T-cell (primary cell): ENCODE results near the gene MYLK2. TPM values are rescaled to one million over a fixed set of nuclear protein-coding genes. Genes with fewer than 3 reads are reported as not detected.

Experiments used
- ATAC-seq, 4 experiments: fragments of 200-7000 bp in 3 of 4; fragments of 150-1000 bp in 1 of 4; cut with Tn5 transposase; replicated peaks in 1 of 4; 1 replicate in 3 of 4; 2 replicates in 1 of 4; pipeline ENCODE4 v1.10.0; 2021; ENCODE audit warnings: moderate library complexity in 3 of 4, mild to moderate bottlenecking in 2 of 4, moderate number of reproducible peaks in 1 of 4
- CTCF ChIA-PET, 2 donors: fragments of 300-600 bp; sonication (Branson Sonifier 250); formaldehyde crosslinking; loops; one replicate each; lab custom pipeline; 2022; ENCODE audit warnings: antibody characterized with exemption in 2 of 2; lab: Charles Lee
- POLR2A ChIA-PET, 2 donors: fragments of 300-600 bp; sonication (Branson Sonifier 250); formaldehyde crosslinking; loops; one replicate each; lab custom pipeline; 2022; ENCODE audit warnings: antibody characterized with exemption in 2 of 2; lab: Charles Lee
- DNase-seq, 35 experiments: peaks; one replicate each; pipeline versions ENCODE4 v3.0.0 to v3.0.0-alpha.2; 2013 to 2023
- H3K27ac ChIP-seq: one replicate; pipeline ENCODE4 v1.5.1; 2013; ENCODE audit warnings: low read length
- H3K27me3 ChIP-seq, 2 experiments: replicated peaks in 1 of 2; 1 replicate in 1 of 2; 2 replicates in 1 of 2; pipeline versions ENCODE4 v1.6.1 to v1.7.0; 2013; ENCODE audit warnings: low read length in 1 of 2, mixed read lengths in 1 of 2; ENCODE audit not compliant: control insufficient read depth in 2 of 2, insufficient read depth in 2 of 2; ENCODE audit errors: extremely low read depth in 1 of 2
- H3K36me3 ChIP-seq, 2 donors: 1 replicate in 1 of 2; 2 replicates in 1 of 2; pipeline versions ENCODE4 v1.6.1 to v1.7.0; 2013; ENCODE audit warnings: low read length in 1 of 2; ENCODE audit not compliant: control insufficient read depth in 2 of 2, insufficient read depth in 1 of 2; ENCODE audit errors: extremely low read depth in 1 of 2
- H3K4me1 ChIP-seq, 2 experiments: 1 replicate in 1 of 2; 2 replicates in 1 of 2; pipeline versions ENCODE4 v1.6.1 to v1.7.0; 2013; ENCODE audit warnings: low read length in 2 of 2, mixed read lengths in 1 of 2; ENCODE audit not compliant: insufficient read depth in 2 of 2, control insufficient read depth in 1 of 2; ENCODE audit errors: extremely low read depth in 1 of 2
- H3K4me3 ChIP-seq, 2 donors: 1 replicate in 1 of 2; 2 replicates in 1 of 2; pipeline versions ENCODE4 v1.5.1 to v1.7.0; 2013; ENCODE audit warnings: mild to moderate bottlenecking in 2 of 2, low read length in 1 of 2, moderate library complexity in 1 of 2; ENCODE audit not compliant: control insufficient read depth in 1 of 2; ENCODE audit errors: extremely low read depth in 1 of 2
- H3K9me3 ChIP-seq: 2 replicates; pipeline ENCODE4 v1.7.0; 2013
- H3K27ac Mint-ChIP-seq, 2 donors: one replicate each; pipeline ENCODE4 v1.8.0; 2020 to 2021; ENCODE audit warnings: mild to moderate bottlenecking in 2 of 2, mixed read lengths in 2 of 2
- H3K27me3 Mint-ChIP-seq, 2 donors: one replicate each; pipeline ENCODE4 v1.8.0; 2021 to 2022; ENCODE audit warnings: mixed read lengths in 2 of 2
- H3K36me3 Mint-ChIP-seq: one replicate; pipeline ENCODE4 v1.8.0; 2021; ENCODE audit warnings: mixed read lengths
- H3K4me1 Mint-ChIP-seq, 3 donors: one replicate each; pipeline ENCODE4 v1.8.0; 2020 to 2022; ENCODE audit warnings: mixed read lengths in 3 of 3, mild to moderate bottlenecking in 1 of 3
- H3K4me3 Mint-ChIP-seq, 3 donors: one replicate each; pipeline ENCODE4 v1.8.0; 2020 to 2022; ENCODE audit warnings: mild to moderate bottlenecking in 3 of 3, mixed read lengths in 3 of 3, moderate library complexity in 3 of 3
- H3K9me3 Mint-ChIP-seq, 3 donors: one replicate each; pipeline ENCODE4 v1.8.0; 2020 to 2022; ENCODE audit warnings: mixed read lengths in 3 of 3
- WGBS: methylation state at CpG from one replicate; pipeline ENCODE4 v1.1.5; 2013; ENCODE audit warnings: missing lambda C conversion rate; ENCODE audit not compliant: insufficient coverage; 5-methylcytosine and 5-hydroxymethylcytosine counted together
- total RNA-seq, 35 experiments: library from RNA in 6 of 35; stranded (reverse) in 6 of 35; fragments of 120-200 nt in 1 of 35; gene quantifications; one replicate each; pipeline versions ENCODE4 v1.2.1 to v1.2.4 and lab custom pipeline; 2013 to 2026

MYLK2 gene
- total RNA-seq, 5 donors from 2014 or later (not counting 1 experiment from before 2014, with no cell fraction given), result not detected

DNA sequence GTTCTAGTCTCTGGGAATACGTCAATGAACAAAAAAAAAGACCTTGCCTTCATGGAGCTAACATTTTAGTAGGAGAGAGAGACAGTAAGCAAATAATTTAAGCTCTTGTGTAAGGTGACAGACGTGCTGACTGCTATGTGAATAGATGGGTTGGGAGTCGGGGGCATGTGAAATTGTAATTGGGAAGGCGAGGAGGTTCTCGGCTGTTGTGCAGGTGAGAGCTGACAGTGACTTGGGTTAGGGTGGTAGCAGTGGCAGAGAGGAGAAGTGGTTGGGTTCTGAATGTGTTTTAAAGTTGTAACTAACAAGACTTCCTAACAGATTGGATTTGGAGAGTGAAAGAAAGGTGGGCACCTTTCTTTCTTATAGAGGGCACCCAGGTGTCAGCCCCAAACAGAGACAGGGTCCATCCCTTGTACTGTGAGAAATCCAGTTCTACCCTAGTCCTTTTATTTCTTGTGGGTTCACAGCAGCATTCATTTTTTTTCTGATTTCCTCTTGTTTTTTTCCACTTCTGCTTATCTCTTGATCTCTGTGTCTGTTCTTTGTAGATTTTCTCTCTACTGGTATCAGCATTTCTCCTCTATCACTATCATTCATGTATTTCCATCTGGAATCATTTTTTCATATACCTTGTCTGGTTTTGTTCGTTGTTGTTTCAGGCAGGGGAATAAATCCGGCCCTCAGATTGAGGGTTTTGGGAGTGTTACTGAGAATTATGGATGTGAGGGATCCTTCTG, 15.4 kb upstream of the MYLK2 start:
- ATAC-seq (no peak), DNase-seq (peak in 1 of 35 experiments; percentile 4)
- no peaks in the 10 kb centered on the region for H3K36me3 Mint-ChIP-seq
- Histone ChIP-seq H3K9me3 (no peaks in the 10 kb centered on the region), H3K4me3 (no peak overlapping the region), H3K27ac (no peak overlapping the region), H3K27me3 (no peaks in the 10 kb centered on the region), H3K4me1 (peaks cover 4 to 11% of the 10 kb centered on the region in 2 experiments), H3K36me3 (no peaks in the 10 kb centered on the region)
- H3K4me1 Mint-ChIP-seq, result peaks cover 13 to 17% (median 17%) of the 10 kb centered on the region in 3 donors
- ChIA-PET POLR2A (no interaction called here), CTCF (no interaction called here)
- no peaks in the 10 kb centered on the region for H3K9me3 Mint-ChIP-seq
- H3K27ac Mint-ChIP-seq, result no peak overlapping the region
- H3K27me3 Mint-ChIP-seq, result no peaks in the 10 kb centered on the region
- peak overlapping the region in 1 of 3 donors; percentile 1 for H3K4me3 Mint-ChIP-seq
- WGBS, result 92% methylated on average over 3 of the region's 7 CpGs

DNA sequence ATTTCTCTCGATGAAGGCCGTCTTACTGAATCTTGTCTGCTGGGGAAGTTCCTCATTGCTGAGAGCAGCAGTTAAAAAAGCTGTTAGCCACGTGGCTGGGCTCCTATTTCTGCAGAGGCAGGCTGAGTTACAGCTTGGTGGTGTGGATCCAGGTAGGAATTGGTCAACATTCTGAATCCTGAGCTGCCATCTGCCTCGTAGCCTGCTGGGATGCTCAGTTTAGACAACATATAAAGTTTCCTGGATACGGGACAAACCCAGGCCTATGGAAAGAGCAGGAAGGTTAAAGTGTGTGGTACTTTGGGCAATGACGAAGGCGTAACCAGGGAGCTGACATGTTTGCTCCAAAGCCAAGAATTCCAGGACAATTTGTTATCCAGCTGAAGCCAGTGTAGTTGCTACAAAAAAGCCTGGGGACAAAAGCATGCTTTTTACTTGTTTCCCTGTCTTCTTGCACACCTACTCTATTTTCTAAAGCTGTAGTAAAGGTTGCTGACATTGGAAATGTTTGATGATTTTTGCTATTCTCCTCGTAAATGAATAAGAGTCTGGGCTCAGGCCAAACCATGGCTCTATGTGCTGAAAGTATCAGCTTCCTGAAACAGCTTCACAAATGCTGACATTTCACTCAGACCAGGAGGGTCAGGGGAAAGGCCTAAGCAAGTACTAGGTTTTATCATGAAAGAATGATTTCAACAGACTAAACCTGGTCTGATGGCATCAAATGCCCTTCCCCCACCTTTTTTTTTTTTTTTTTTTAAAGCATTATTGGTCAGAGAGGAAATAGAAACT, 12.4 kb upstream of the MYLK2 start:
- H3K9me3 ChIP-seq, result no peaks in the 10 kb centered on the region
- ChIA-PET CTCF (interaction anchor here in 1 of 2 donors (0.7 kb wide), 1 partner anchor 293 kb away, joined by 3 read pairs; the partner anchor contains the start of gene HM13), POLR2A (no interaction called here)
- H3K4me3 ChIP-seq, result no peak overlapping the region
- Mint-ChIP-seq H3K27ac (no peak overlapping the region), H3K4me1 (peaks cover 13 to 17% (median 17%) of the 10 kb centered on the region in 3 donors), H3K27me3 (no peaks in the 10 kb centered on the region), H3K4me3 (no peak overlapping the region), H3K9me3 (no peaks in the 10 kb centered on the region), H3K36me3 (no peaks in the 10 kb centered on the region)
- H3K27ac ChIP-seq, result no peak overlapping the region
- H3K4me1 ChIP-seq, result peaks cover 4 to 11% of the 10 kb centered on the region in 2 experiments
- no peaks in the 10 kb centered on the region for H3K36me3 ChIP-seq
- no peaks in the 10 kb centered on the region for H3K27me3 ChIP-seq
- ATAC-seq (no peak), DNase-seq (no peak)
- 76% methylated on average over 5 of the region's 8 CpGs for WGBS

DNA sequence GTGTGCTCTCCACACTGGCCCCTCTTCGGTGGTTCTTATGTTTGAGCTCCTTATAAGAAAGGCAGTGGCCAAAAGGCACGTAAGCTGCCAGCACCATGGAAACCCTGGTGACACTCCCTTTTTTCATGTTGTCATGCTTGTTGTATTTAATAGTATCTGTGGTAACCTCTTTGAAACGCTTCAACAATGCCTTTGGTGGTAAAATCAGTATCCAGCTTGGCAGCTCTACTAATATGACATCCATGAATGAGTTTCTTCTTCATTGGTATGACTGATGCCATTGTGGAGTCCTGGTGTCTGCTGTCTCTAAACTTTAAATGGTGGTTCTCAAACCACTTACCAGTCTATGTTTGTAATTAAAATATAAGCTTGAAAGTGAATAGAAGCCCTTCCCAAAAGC, 10.7 kb upstream of the MYLK2 start:
- Mint-ChIP-seq H3K4me1 (peaks cover 10 to 14% (median 13%) of the 10 kb centered on the region in 3 donors), H3K36me3 (no peaks in the 10 kb centered on the region), H3K27ac (no peak overlapping the region), H3K27me3 (no peaks in the 10 kb centered on the region), H3K9me3 (no peaks in the 10 kb centered on the region), H3K4me3 (no peak overlapping the region)
- Histone ChIP-seq H3K4me3 (no peak overlapping the region), H3K36me3 (no peaks in the 10 kb centered on the region), H3K27ac (no peak overlapping the region), H3K4me1 (peaks cover 3 to 7% of the 10 kb centered on the region in 2 experiments), H3K27me3 (no peaks in the 10 kb centered on the region), H3K9me3 (no peaks in the 10 kb centered on the region)
- no CpG with 5 or more reads among the region's 3 CpGs for WGBS
- POLR2A ChIA-PET, result no interaction called here
- CTCF ChIA-PET, result interaction anchor here in 1 of 2 donors (1.7 kb wide), 1 partner anchor 15 kb away, joined by 4 read pairs; no protein-coding TSS in a partner anchor
- DNase-seq (no peak), ATAC-seq (no peak)

DNA sequence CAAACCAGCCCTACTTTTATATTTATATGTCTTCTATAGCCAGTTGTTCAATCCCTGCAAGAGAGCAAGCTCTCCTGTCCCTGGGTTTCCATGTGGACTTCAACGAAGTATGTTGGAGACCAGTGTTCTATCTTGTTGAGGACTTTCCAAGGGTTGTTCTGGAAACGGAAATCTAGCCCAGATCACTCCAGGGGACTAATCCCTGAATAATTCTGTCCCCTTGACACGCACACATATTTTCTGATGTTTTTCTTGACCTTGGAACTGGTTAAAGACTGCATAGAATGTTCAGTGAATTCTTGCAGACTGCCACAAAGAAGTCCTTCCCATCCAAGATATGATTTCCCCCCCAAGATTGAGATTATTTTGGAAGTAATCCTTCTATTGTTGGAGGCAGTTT, 9.5 kb upstream of the MYLK2 start:
- DNase-seq, result no peak
- no peak overlapping the region for H3K4me3 ChIP-seq
- no peaks in the 10 kb centered on the region for H3K27me3 ChIP-seq
- no peak overlapping the region for H3K27ac Mint-ChIP-seq
- no peaks in the 10 kb centered on the region for H3K9me3 Mint-ChIP-seq
- ChIA-PET POLR2A (no interaction called here), CTCF (interaction anchor here (0.7 to 1.7 kb wide), 2 partner anchors 8 to 14 kb away, joined by 3 to 4 read pairs; no protein-coding TSS in a partner anchor)
- no peaks in the 10 kb centered on the region for H3K9me3 ChIP-seq
- H3K36me3 Mint-ChIP-seq, result no peaks in the 10 kb centered on the region
- ATAC-seq, result no peak
- no peak overlapping the region for H3K27ac ChIP-seq
- no peaks in the 10 kb centered on the region for H3K27me3 Mint-ChIP-seq
- 100% methylated on average over 2 of the region's 3 CpGs for WGBS
- no peaks in the 10 kb centered on the region for H3K4me1 ChIP-seq
- H3K4me1 Mint-ChIP-seq, result peaks cover 0 to 3% (median under 1%) of the 10 kb centered on the region in 3 donors
- H3K36me3 ChIP-seq, result no peaks in the 10 kb centered on the region
- no peak overlapping the region for H3K4me3 Mint-ChIP-seq

DNA sequence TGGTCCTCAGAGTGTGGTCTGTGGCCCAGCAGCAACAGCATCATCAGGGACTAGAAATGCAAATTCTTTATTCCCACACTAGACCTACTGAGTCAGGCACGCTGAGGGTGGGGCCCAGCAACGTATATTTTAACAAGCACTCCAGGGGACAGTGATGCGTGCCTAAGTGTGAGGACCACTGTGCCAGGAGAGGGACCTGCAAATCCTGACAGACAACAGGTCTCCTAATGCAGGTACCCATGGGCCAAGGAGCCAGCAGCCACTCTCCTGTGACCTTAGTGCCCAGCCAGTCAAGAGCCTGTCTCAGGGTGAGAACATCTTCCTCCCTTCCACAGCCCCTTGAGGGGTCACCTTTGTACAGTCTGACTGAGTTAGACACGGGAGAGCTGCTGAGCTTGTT, 8.0 kb upstream of the MYLK2 start:
- no peak for DNase-seq
- H3K9me3 ChIP-seq, result no peaks in the 10 kb centered on the region
- Mint-ChIP-seq H3K36me3 (no peaks in the 10 kb centered on the region), H3K4me3 (no peak overlapping the region), H3K27ac (no peak overlapping the region), H3K4me1 (peaks cover 0 to 3% (median 0%) of the 10 kb centered on the region in 3 donors), H3K9me3 (no peaks in the 10 kb centered on the region), H3K27me3 (no peaks in the 10 kb centered on the region)
- CTCF ChIA-PET, result no interaction called here
- H3K4me1 ChIP-seq, result no peaks in the 10 kb centered on the region
- H3K27me3 ChIP-seq, result no peaks in the 10 kb centered on the region
- ATAC-seq, result no peak
- WGBS, result 92% methylated on average over 3 of the region's 4 CpGs
- H3K36me3 ChIP-seq, result no peaks in the 10 kb centered on the region
- H3K4me3 ChIP-seq, result no peak overlapping the region
- H3K27ac ChIP-seq, result no peak overlapping the region
- POLR2A ChIA-PET, result interaction anchor here in 1 of 2 donors (0.6 kb wide), 1 partner anchor 175 kb away, joined by 6 read pairs; no protein-coding TSS in a partner anchor

DNA sequence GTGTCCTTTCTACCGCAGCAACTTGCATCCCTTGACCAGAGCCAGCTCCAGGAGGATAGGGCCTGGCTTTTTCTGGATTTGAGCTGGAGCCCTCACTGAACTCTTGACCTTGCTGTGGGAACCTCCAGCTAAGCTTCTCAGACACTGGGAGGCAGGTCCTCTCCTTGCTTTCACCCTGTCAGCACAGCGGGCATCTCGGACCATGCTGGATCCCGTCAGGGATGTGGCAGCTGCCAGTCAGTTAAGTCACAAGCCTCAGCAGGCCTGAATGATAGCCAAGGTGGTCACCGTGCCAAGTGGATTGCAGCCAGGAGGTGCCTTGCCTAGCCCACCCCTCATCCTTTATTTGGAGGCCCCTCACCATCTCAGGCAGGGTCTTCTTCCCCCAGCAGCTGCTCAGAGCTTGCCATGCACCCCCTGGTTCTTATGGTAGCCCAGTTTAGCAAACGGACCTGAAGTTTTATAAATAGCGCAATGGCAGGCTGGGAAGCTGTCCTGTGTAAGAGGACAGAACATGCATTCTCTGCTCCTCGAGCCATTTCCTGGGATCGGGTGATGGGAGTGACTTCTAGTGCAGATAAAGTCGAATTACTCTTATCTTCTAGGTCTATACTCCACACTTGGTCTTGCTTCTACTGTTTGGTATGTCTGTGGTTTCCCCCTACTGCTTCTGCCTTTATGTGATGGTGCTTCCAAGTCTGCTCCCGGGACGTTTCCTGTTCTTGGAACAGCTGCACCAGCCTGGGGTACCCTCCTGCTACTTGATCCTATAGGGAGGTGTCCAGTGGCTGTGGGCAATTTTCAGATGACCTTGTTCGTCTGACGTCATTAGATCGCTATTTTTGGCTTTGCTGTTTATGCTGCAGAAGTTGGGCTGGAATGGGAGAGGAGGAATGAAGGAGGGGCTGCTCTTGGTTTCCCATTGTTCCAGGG, 7.1 kb upstream of the MYLK2 start:
- Mint-ChIP-seq H3K4me1 (no peaks in the 10 kb centered on the region), H3K9me3 (no peaks in the 10 kb centered on the region), H3K27me3 (no peaks in the 10 kb centered on the region), H3K27ac (no peak overlapping the region), H3K36me3 (no peaks in the 10 kb centered on the region), H3K4me3 (no peak overlapping the region)
- POLR2A ChIA-PET, result no interaction called here
- H3K9me3 ChIP-seq, result no peaks in the 10 kb centered on the region
- H3K4me1 ChIP-seq, result no peaks in the 10 kb centered on the region
- DNase-seq, result no peak
- H3K36me3 ChIP-seq, result no peaks in the 10 kb centered on the region
- 90% methylated on average over 9 of the region's 15 CpGs for WGBS
- no peak overlapping the region for H3K4me3 ChIP-seq
- CTCF ChIA-PET, result no interaction called here
- H3K27me3 ChIP-seq, result no peaks in the 10 kb centered on the region
- ATAC-seq, result no peak
- H3K27ac ChIP-seq, result no peak overlapping the region
